Omental fat pad (tissue), 4 donors: ENCODE results near the gene NUP188. TPM values are rescaled to one million over a fixed set of nuclear protein-coding genes. Genes with fewer than 3 reads are reported as not detected.
A peak's percentile ranks its signal among the peaks of the same experiment; 100 is the strongest.

Experiments used
- ATAC-seq: fragments of 150-250 bp; one replicate; pipeline ENCODE4 v1.9.1; 2016; ENCODE audit warnings: mild to moderate bottlenecking, moderate library complexity; ENCODE audit not compliant: low FRiP score
- DNase-seq: peaks from one replicate; pipeline ENCODE4 v3.0.0-alpha.2; 2019; ENCODE audit warnings: low spot score
- total RNA-seq, 4 donors: library from RNA; depleted of rRNA; stranded (reverse); fragments of >200 nt; gene quantifications; one replicate each; pipeline ENCODE4 v1.1.0, GENCODE V29; 2016
- TF ChIP-seq, protein P1 (sequence below), 3 donors: fragments of 450-650 bp; IDR thresholded peaks; one replicate each; pipeline ENCODE4 v1.5.1; 2016 to 2017; ENCODE audit warnings: antibody characterized with exemption in 3 of 3, mild to moderate bottlenecking in 3 of 3, moderate library complexity in 2 of 3

NUP188 gene
- total RNA-seq, 4 donors from 2014 or later = 27.2 to 70.6 (median 38.3) TPM

- TF ChIP-seq, protein P1, sequence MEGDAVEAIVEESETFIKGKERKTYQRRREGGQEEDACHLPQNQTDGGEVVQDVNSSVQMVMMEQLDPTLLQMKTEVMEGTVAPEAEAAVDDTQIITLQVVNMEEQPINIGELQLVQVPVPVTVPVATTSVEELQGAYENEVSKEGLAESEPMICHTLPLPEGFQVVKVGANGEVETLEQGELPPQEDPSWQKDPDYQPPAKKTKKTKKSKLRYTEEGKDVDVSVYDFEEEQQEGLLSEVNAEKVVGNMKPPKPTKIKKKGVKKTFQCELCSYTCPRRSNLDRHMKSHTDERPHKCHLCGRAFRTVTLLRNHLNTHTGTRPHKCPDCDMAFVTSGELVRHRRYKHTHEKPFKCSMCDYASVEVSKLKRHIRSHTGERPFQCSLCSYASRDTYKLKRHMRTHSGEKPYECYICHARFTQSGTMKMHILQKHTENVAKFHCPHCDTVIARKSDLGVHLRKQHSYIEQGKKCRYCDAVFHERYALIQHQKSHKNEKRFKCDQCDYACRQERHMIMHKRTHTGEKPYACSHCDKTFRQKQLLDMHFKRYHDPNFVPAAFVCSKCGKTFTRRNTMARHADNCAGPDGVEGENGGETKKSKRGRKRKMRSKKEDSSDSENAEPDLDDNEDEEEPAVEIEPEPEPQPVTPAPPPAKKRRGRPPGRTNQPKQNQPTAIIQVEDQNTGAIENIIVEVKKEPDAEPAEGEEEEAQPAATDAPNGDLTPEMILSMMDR (IDR thresholded peaks at IDR 0.05) = no peak
- ATAC-seq = peak; percentile 84
- DNase-seq = no peak
Measured at GRCh38 chr9:128921881-128922763, 25.4 kb upstream of the NUP188 start.

DNA sequence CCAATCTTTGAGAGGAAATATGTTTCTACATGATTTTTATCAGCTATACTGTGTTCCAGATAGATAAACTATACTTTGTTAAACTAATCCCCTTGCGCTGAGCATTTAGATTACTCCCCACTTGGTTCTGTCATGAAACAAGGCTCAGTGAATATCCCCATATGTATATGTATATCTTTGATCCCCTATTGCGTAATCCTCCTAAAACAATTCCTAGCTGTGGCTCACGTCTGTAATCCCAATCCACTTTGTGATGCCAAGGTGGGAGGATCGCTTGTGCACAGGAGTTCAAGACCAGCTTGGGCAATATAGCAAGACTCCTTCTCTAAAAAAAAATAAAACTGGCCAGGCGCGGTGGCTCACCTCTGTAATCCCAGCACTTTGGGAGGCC, 24.0 kb upstream of the NUP188 start:
- TF ChIP-seq, protein P1 (IDR thresholded peaks at IDR 0.05) = no peak
- ATAC-seq (no peak), DNase-seq (no peak)

- no peak for DNase-seq
- ATAC-seq = peak; percentile 33
- TF ChIP-seq, protein P1 (IDR thresholded peaks at IDR 0.05) = peak in 1 of 3 donors; percentile 72
Measured at GRCh38 chr9:128927731-128928411, 19.6 kb upstream of the NUP188 start.

DNA sequence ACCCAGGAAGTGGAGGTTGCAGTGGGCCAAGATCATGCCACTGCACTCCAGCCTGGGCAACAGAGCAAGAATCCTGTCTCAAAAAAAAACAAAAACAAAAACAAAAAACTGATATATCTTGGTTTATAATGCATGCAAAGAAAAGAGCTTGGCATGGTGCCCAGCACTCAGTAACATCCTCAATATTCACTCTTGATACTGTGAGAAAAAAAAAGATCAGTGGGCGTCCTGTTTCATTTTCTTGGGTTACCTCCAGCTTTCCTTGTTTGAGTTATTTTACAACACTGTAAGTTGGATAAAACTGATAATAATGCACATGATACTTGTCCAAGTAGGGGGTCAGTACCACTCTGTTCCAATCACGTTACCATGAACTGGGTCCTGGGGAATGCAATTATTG, 18.9 kb upstream of the NUP188 start:
- DNase-seq (no peak), ATAC-seq (no peak)

GRCh38 chr9:128929560-128929959, 17.9 kb upstream of the NUP188 start:
- DNase-seq (no peak), ATAC-seq (no peak)
- TF ChIP-seq, protein P1 (IDR thresholded peaks at IDR 0.05) = no peak

More for the DNA sequence above, 18.9 kb upstream of the NUP188 start:
- TF ChIP-seq, protein P1 (IDR thresholded peaks at IDR 0.05) = no peak

DNA sequence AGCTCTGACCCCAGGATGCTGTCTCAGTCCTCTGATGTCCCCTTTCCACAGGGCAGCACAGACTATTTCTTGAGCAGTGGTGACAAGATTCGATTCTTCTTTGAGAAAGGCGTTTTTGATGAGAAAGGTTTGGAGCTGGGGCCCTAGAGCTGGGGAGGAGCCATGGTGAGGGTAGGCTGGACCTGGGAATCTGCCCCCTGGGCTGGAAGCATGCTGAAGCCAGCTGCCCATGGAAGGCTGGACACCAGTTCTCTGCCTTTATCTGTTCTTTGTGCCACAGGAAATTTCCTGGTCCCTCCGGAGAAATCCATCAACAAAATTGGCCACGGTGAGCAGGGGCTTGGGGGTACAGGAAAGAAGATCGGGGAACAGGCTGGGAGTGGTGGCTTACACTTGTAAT, 13.8 kb upstream of the NUP188 start:
- DNase-seq (no peak), ATAC-seq (no peak)
- TF ChIP-seq, protein P1 (IDR thresholded peaks at IDR 0.05) = no peak
